ENCODE data around the gene CLDN7. TPM values are rescaled to one million over a fixed set of nuclear protein-coding genes. Genes with fewer than 3 reads are reported as not detected.
A peak's percentile ranks its signal among the peaks of the same experiment; 100 is the strongest.

Gene CLDN7
- total and polyA plus RNA-seq, 12 donors = 1.6 to 35.6 (median 6.8) TPM

GRCh38 chr17:7252176-7253043 is 9.9 kb downstream of the CLDN7 start, which contains the start of gene ELP5:
TSS of gene ELP5 (plus strand) at chr17:7252215. CDS start at chr17:7252551, 336 bp downstream.
- peaks cover 31 to 39% of the 10 kb centered on the region in 2 donors for H3K4me1 ChIP-seq (replicated peaks in 1 of 2)
- intact Hi-C loops (cut with DNase I) = no loop called here
- WGBS, 4 donors = 1 to 5% (median 2%) methylated on average over 16 to 55 of the region's 55 CpGs
- peak in 2 of 6 experiments; percentile 13 to 31 for TF ChIP-seq CTCF (IDR thresholded peaks at IDR 0.05)
- TF ChIP-seq POLR2A (IDR thresholded peaks at IDR 0.05) = peak; percentile 26 to 64
- no peaks in the 10 kb centered on the region for H3K9me3 ChIP-seq (replicated peaks in 1 of 3)
- peak within 1 kb of the TSS; percentile 87 to 92 (median 90) for H3K4me3 ChIP-seq
- peak within 1 kb of the TSS; percentile 93 to 100 (median 99) for H3K27ac ChIP-seq
- peaks cover 0 to 36% of the 10 kb centered on the region in 2 donors for H3K36me3 ChIP-seq (replicated peaks in 1 of 2)
- no peaks in the 10 kb centered on the region for H3K27me3 ChIP-seq
- peak; percentile 94 to 98 (median 97) for DNase-seq

- no peaks in the 10 kb centered on the region for H3K27me3 ChIP-seq
- H3K9me3 ChIP-seq (replicated peaks in 1 of 3) = no peaks in the 10 kb centered on the region
- TF ChIP-seq CTCF (IDR thresholded peaks at IDR 0.05) = no peak
- peak in 1 of 2 donors; percentile 75 for TF ChIP-seq POLR2A (IDR thresholded peaks at IDR 0.05)
- peak; percentile 98 to 100 (median 99) for DNase-seq
- peaks cover 0 to 34% of the 10 kb centered on the region in 2 donors for H3K36me3 ChIP-seq (replicated peaks in 1 of 2)
- H3K4me3 ChIP-seq = peak within 1 kb of the TSS; percentile 87 to 92 (median 90)
- intact Hi-C loops (cut with DNase I) = no loop called here
- H3K4me1 ChIP-seq (replicated peaks in 1 of 2) = peaks cover 31 to 39% of the 10 kb centered on the region in 2 donors
- peak within 1 kb of the TSS; percentile 93 to 100 (median 99) for H3K27ac ChIP-seq
- 0 to 3% (median 1%) methylated on average over 14 to 38 of the region's 41 CpGs for WGBS, 4 donors
Measured at GRCh38 chr17:7251661-7252175, 10.6 kb downstream of the CLDN7 start, which contains the start of gene CTDNEP1. TSS of gene CTDNEP1 (minus strand) at chr17:7251734. CDS start at chr17:7251296, 438 bp downstream.

- no peaks in the 10 kb centered on the region for H3K27me3 ChIP-seq
- H3K4me3 ChIP-seq = peak overlapping the region; percentile 64 to 92 (median 90)
- peaks cover 31 to 39% of the 10 kb centered on the region in 2 donors for H3K4me1 ChIP-seq (replicated peaks in 1 of 2)
- peak overlapping the region; percentile 93 to 100 (median 99) for H3K27ac ChIP-seq
- peaks cover 0 to 34% of the 10 kb centered on the region in 2 donors for H3K36me3 ChIP-seq (replicated peaks in 1 of 2)
- H3K9me3 ChIP-seq (replicated peaks in 1 of 3) = no peaks in the 10 kb centered on the region
- WGBS, 4 donors = 0 to 2% (median 1%) methylated on average over 6 to 55 of the region's 55 CpGs
- DNase-seq = peak in 4 of 7 donors; percentile 35 to 48 (median 45)
- intact Hi-C loops (cut with DNase I) = no loop called here
- TF ChIP-seq CTCF (IDR thresholded peaks at IDR 0.05) = no peak
- peak in 1 of 2 donors; percentile 8 for TF ChIP-seq POLR2A (IDR thresholded peaks at IDR 0.05)
Measured at GRCh38 chr17:7250695-7251627, 11.3 kb downstream of the CLDN7 start.

Measured in adrenal gland (tissue), 12 donors.